Neural crest cell (in vitro differentiated cells): Measurements from ENCODE around the gene ZDHHC21. TPM values are rescaled to one million over a fixed set of nuclear protein-coding genes. Genes with fewer than 3 reads are reported as not detected.
"Not testable (repeated sequence)": the region's sequence is repeated elsewhere in the genome, so short reads cannot be mapped to it uniquely, and the experiment has no call there.

ENCODE experiments used
- DNase-seq: peaks from one replicate; pipeline ENCODE4 v3.0.0; 2021; ENCODE audit warnings: low read depth, mixed read lengths, low spot score
- H3K27ac Mint-ChIP-seq: one replicate; pipeline ENCODE4 v1.8.0; 2021; ENCODE audit warnings: mild to moderate bottlenecking, mixed read lengths; ENCODE audit not compliant: unreplicated experiment
- H3K27me3 Mint-ChIP-seq: 2 replicates; pipeline ENCODE4 v1.8.0; 2021; ENCODE audit warnings: low read depth, mild to moderate bottlenecking, mixed read lengths
- H3K36me3 Mint-ChIP-seq: 2 replicates; pipeline ENCODE4 v1.8.0; 2021; ENCODE audit warnings: low read depth, mild to moderate bottlenecking, mixed read lengths
- H3K4me1 Mint-ChIP-seq: 2 replicates; pipeline ENCODE4 v1.8.0; 2021; ENCODE audit warnings: mixed read lengths
- H3K4me3 Mint-ChIP-seq: one replicate; pipeline ENCODE4 v1.8.0; 2021; ENCODE audit warnings: mild to moderate bottlenecking, mixed read lengths
- H3K9me3 Mint-ChIP-seq: 2 replicates; pipeline ENCODE4 v1.8.0; 2021; ENCODE audit warnings: mixed read lengths
- total RNA-seq: library from RNA; stranded (reverse); gene quantifications from 2 replicates; pipeline ENCODE4 v1.2.1, GENCODE V29; 2021
- TF ChIP-seq, protein P1 (sequence below): fragments of 200-600 bp; sonication (generic); conservative IDR thresholded peaks from 2 replicates; pipeline ENCODE4 v1.5.0; 2021; ENCODE audit warnings: antibody characterized with exemption, mild to moderate bottlenecking

The ZDHHC21 gene
- total RNA-seq, 1 donor from 2014 or later, result 13.2 TPM

DNA sequence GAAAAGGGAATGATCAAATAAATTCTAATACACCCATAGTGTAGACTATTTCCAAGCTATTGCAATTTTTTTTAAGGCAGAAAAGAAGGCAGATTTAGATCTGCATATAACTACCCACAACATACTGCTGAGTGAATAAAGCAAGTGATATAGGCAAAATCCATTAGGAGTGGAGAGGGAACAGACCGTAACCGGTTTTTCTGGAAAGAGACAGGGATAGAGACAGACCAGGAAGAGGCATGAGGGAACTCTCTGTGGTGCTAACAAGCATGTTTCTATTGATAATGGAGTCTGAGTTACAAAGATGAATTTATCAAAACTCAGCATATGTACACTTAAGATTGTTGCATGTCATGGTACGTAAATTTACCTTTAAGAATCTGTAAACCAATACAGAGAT, 14.5 kb downstream of the ZDHHC21 start:
- Mint-ChIP-seq H3K27ac (no peak overlapping the region), H3K9me3 (no peaks in the 10 kb centered on the region), H3K27me3 (no peaks in the 10 kb centered on the region), H3K4me1 (no peaks in the 10 kb centered on the region), H3K4me3 (no peak overlapping the region), H3K36me3 (peaks cover 24% of the 10 kb centered on the region)
- DNase-seq, result no peak
- TF ChIP-seq, protein P1, sequence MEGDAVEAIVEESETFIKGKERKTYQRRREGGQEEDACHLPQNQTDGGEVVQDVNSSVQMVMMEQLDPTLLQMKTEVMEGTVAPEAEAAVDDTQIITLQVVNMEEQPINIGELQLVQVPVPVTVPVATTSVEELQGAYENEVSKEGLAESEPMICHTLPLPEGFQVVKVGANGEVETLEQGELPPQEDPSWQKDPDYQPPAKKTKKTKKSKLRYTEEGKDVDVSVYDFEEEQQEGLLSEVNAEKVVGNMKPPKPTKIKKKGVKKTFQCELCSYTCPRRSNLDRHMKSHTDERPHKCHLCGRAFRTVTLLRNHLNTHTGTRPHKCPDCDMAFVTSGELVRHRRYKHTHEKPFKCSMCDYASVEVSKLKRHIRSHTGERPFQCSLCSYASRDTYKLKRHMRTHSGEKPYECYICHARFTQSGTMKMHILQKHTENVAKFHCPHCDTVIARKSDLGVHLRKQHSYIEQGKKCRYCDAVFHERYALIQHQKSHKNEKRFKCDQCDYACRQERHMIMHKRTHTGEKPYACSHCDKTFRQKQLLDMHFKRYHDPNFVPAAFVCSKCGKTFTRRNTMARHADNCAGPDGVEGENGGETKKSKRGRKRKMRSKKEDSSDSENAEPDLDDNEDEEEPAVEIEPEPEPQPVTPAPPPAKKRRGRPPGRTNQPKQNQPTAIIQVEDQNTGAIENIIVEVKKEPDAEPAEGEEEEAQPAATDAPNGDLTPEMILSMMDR, result no peak

GRCh38 chr9:14677872-14678271, 15.4 kb downstream of the ZDHHC21 start:
- TF ChIP-seq, protein P1, result no peak
- Mint-ChIP-seq H3K36me3 (peaks cover 22% of the 10 kb centered on the region), H3K9me3 (no peaks in the 10 kb centered on the region), H3K27ac (no peak overlapping the region), H3K4me3 (no peak overlapping the region), H3K27me3 (no peaks in the 10 kb centered on the region), H3K4me1 (no peaks in the 10 kb centered on the region)
- no peak for DNase-seq

- Mint-ChIP-seq H3K27me3 (no peaks in the 10 kb centered on the region), H3K27ac (no peak overlapping the region), H3K36me3 (peaks cover 19% of the 10 kb centered on the region), H3K9me3 (no peaks in the 10 kb centered on the region), H3K4me1 (no peaks in the 10 kb centered on the region), H3K4me3 (no peak overlapping the region)
- no peak for DNase-seq
- TF ChIP-seq, protein P1, result no peak
Measured at GRCh38 chr9:14677396-14677795, 15.8 kb downstream of the ZDHHC21 start.

DNA sequence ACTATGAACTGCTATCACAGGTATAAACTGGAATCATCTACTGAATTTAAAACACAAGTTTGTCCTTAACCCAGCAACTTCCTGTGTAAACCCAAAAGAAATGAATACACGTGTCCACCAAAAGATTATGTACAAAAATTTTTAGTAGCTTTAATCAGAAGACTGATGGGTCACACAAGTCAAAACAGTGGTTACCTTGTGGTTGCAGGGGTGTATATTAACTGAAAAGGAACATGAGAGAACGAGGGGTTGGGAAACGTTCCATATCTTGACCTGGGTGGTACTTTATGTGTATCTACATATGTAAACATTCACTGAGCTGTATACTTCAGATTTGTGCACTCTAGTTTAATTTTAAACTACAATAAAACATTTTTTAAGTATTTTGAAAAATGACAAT, 18.6 kb downstream of the ZDHHC21 start:
- Mint-ChIP-seq H3K4me1 (no peaks in the 10 kb centered on the region), H3K36me3 (peaks cover 11% of the 10 kb centered on the region), H3K27ac (no peak overlapping the region), H3K27me3 (no peaks in the 10 kb centered on the region), H3K4me3 (no peak overlapping the region), H3K9me3 (no peaks in the 10 kb centered on the region)
- DNase-seq, result no peak
- TF ChIP-seq, protein P1, result no peak

DNA sequence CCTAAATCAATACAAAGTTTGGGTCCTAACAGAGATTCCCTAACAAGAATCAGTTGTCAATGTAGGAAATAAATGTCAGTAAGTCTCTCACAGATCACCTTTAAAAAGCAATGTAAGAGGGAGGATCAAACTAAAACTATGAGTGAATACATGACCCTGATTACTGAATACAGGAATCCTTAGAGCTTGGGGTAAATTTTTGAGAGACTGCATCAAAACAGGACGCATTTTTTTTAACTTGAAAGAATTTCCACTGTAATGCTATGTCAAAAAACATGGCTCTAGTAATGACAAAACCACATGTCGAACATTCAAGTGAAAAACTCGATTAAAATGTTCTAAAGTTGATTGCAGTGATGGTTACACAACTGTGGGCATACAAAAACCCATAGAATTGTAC, 21.9 kb downstream of the ZDHHC21 start:
- no peaks in the 10 kb centered on the region for H3K27me3 Mint-ChIP-seq
- H3K4me1 Mint-ChIP-seq, result no peaks in the 10 kb centered on the region
- no peak overlapping the region for H3K27ac Mint-ChIP-seq
- TF ChIP-seq, protein P1, result no peak
- no peak for DNase-seq
- no peak overlapping the region for H3K4me3 Mint-ChIP-seq
- peaks cover 11% of the 10 kb centered on the region for H3K36me3 Mint-ChIP-seq
- H3K9me3 Mint-ChIP-seq, result no peaks in the 10 kb centered on the region

GRCh38 chr9:14670718-14671117, 22.5 kb downstream of the ZDHHC21 start:
- Mint-ChIP-seq H3K36me3 (peaks cover 8% of the 10 kb centered on the region), H3K4me3 (no peak overlapping the region), H3K4me1 (no peaks in the 10 kb centered on the region), H3K9me3 (no peaks in the 10 kb centered on the region), H3K27ac (no peak overlapping the region), H3K27me3 (no peaks in the 10 kb centered on the region)
- DNase-seq, result no peak
- TF ChIP-seq, protein P1, result no peak

DNA sequence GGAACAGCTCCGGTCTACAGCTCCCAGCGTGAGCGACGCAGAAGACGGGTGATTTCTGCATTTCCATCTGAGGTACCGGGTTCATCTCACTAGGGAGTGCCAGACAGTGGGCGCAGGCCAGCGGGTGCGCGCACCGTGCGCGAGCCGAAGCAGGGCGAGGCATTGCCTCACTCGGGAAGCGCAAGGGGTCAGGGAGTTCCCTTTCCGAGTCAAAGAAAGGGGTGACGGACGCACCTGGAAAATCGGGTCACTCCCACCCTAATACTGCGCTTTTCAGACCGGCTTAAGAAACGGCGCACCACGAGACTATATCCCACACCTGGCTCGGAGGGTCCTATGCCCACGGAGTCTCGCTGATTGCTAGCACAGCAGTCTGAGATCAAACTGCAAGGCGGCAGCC, 29.2 kb downstream of the ZDHHC21 start:
- H3K9me3 Mint-ChIP-seq, DNase-seq, H3K27ac Mint-ChIP-seq: not testable (repeated sequence)

More for the DNA sequence above, 29.2 kb downstream of the ZDHHC21 start:
- not testable (repeated sequence) for H3K27me3 Mint-ChIP-seq, H3K36me3 Mint-ChIP-seq, H3K4me3 Mint-ChIP-seq
- H3K4me1 Mint-ChIP-seq, result peaks cover 15% of the 10 kb centered on the region
